WERI-Rb-1 (cell line): ENCODE measurements around the gene SLC25A38.
"Not testable (repeated sequence)": the region's sequence is repeated elsewhere in the genome, so short reads cannot be mapped to it uniquely, and the experiment has no call there.

Experiments
- DNase-seq: peaks from one replicate; pipeline ENCODE4 v3.0.0-alpha.2; 2020
- H3K27ac ChIP-seq: fragments of 250-450 bp; sonication (Bioruptor Pico); 2 replicates; pipeline ENCODE4 v1.5.1; 2020; ENCODE audit warnings: mild to moderate bottlenecking, moderate library complexity
- H3K27me3 ChIP-seq: fragments of 250-450 bp; sonication (Bioruptor Pico); 2 replicates; pipeline ENCODE4 v1.5.1; 2021; ENCODE audit warnings: mild to moderate bottlenecking, low read depth, moderate library complexity; ENCODE audit not compliant: insufficient read depth, severe bottlenecking
- H3K36me3 ChIP-seq: fragments of 250-450 bp; sonication (Bioruptor Pico); 2 replicates; pipeline ENCODE4 v1.5.1; 2020; ENCODE audit warnings: mild to moderate bottlenecking, moderate library complexity
- H3K4me3 ChIP-seq: 2 replicates; pipeline ENCODE4 v1.5.1; 2011; ENCODE audit warnings: low read depth, mild to moderate bottlenecking, control low read depth, low read length
- H3K9me3 ChIP-seq: fragments of 250-450 bp; sonication (Bioruptor Pico); 2 replicates; pipeline ENCODE4 v1.5.1; 2021; ENCODE audit warnings: mild to moderate bottlenecking, moderate library complexity; ENCODE audit not compliant: severe bottlenecking
- TF ChIP-seq, protein P1 (sequence below): IDR thresholded peaks from 2 replicates; pipeline ENCODE4 v1.5.1; 2011; ENCODE audit warnings: low read depth, mild to moderate bottlenecking, control low read depth, inconsistent platforms, low read length

The SLC25A38 gene

GRCh38 chr3:39349080-39349479, 34.1 kb upstream of the SLC25A38 start:
- no peak for DNase-seq
- Histone ChIP-seq H3K27ac (no peak overlapping the region), H3K9me3 (no peaks in the 10 kb centered on the region), H3K4me3 (no peak overlapping the region), H3K27me3 (no peaks in the 10 kb centered on the region), H3K36me3 (no peaks in the 10 kb centered on the region)
- TF ChIP-seq, protein P1, sequence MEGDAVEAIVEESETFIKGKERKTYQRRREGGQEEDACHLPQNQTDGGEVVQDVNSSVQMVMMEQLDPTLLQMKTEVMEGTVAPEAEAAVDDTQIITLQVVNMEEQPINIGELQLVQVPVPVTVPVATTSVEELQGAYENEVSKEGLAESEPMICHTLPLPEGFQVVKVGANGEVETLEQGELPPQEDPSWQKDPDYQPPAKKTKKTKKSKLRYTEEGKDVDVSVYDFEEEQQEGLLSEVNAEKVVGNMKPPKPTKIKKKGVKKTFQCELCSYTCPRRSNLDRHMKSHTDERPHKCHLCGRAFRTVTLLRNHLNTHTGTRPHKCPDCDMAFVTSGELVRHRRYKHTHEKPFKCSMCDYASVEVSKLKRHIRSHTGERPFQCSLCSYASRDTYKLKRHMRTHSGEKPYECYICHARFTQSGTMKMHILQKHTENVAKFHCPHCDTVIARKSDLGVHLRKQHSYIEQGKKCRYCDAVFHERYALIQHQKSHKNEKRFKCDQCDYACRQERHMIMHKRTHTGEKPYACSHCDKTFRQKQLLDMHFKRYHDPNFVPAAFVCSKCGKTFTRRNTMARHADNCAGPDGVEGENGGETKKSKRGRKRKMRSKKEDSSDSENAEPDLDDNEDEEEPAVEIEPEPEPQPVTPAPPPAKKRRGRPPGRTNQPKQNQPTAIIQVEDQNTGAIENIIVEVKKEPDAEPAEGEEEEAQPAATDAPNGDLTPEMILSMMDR, result no peak

- TF ChIP-seq, protein P1, result no peak
- Histone ChIP-seq H3K27me3 (no peaks in the 10 kb centered on the region), H3K27ac (no peak overlapping the region), H3K36me3 (no peaks in the 10 kb centered on the region), H3K4me3 (no peak overlapping the region), H3K9me3 (no peaks in the 10 kb centered on the region)
- no peak for DNase-seq
These were observed 32.5 kb upstream of the SLC25A38 start for GRCh38 chr3:39350714-39351113.

DNA sequence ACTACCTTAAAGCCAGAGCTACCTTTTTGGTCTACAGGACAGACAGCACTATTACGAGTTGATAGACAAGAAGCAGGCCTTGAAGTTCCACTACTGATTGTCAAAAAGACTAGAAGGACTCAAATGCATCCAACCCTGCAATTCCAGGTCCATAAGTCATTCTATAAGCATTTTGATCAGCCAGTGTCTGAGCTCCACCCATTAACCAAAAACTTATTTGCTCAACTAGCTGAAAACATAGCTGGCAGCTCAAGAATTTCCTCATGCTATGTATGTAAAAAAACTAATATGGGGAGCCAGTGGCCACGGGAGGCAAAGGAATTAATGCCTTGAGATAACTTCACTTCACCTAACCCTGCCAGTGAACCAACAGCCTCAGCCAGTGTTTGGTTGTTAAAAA, 32.0 kb upstream of the SLC25A38 start:
- DNase-seq, H3K36me3 ChIP-seq, H3K27ac ChIP-seq, H3K4me3 ChIP-seq, H3K9me3 ChIP-seq, H3K27me3 ChIP-seq: not testable (repeated sequence)

DNA sequence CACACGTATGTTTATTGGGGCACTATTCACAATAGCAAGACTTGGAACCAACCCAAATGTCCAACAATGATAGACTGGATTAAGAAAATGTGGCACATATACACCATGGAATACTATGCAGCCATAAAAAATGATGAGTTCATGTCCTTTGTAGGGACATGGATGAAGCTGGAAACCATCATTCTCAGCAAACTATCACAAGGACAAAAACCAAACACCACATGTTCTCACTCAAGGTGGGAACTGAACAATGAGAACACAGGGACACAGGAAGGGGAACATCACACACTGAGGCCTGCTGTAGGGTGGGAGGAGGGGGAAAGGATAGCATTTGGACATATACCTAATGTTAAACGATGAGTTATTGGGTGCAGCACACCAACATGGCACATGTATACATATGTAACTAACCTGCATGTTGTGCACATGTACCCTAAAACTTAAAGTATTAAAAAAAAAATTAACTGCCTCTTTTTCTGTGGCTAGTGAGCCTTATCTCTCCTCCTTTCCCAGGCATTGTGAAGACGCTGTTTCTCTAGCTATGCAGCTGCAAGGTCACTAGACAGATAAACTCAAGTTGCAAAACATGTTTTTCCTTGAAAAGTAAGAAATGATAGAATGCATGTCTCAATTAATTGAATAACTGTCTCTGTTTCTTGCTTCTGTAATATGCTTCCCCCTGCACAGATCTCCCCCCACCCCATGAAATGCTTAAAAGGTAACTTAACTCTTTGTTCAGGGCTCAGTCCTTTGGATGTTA, 29.8 kb upstream of the SLC25A38 start:
- H3K27ac ChIP-seq, H3K36me3 ChIP-seq, H3K27me3 ChIP-seq, H3K4me3 ChIP-seq, DNase-seq, H3K9me3 ChIP-seq: not testable (repeated sequence)

GRCh38 chr3:39358333-39358732, 24.8 kb upstream of the SLC25A38 start:
- Histone ChIP-seq H3K27ac (no peak overlapping the region), H3K36me3 (no peaks in the 10 kb centered on the region), H3K4me3 (no peak overlapping the region), H3K9me3 (no peaks in the 10 kb centered on the region), H3K27me3 (no peaks in the 10 kb centered on the region)
- DNase-seq, result no peak
- TF ChIP-seq, protein P1, result no peak

- Histone ChIP-seq H3K27ac (no peak overlapping the region), H3K27me3 (no peaks in the 10 kb centered on the region), H3K9me3 (no peaks in the 10 kb centered on the region), H3K36me3 (no peaks in the 10 kb centered on the region), H3K4me3 (no peak overlapping the region)
- TF ChIP-seq, protein P1, result no peak
- DNase-seq, result no peak
These were observed 21.8 kb upstream of the SLC25A38 start for GRCh38 chr3:39361252-39361927.
